Activated CD8-positive, alpha-beta memory T cell treated with anti-CD3 and anti-CD28 coated beads for 1 hour (primary cell): ENCODE results near the gene VCAM1.
A peak's percentile ranks its signal among the peaks of the same experiment; 100 is the strongest.

Experiments
- DNase-seq, 2 donors: peaks; one replicate each; pipeline ENCODE4 v3.0.0-alpha.2; 2020; ENCODE audit warnings: low read depth in 1 of 2; ENCODE audit errors: extremely low read depth in 1 of 2

Gene VCAM1

GRCh38 chr1:100719490-100719889 lies at the start of gene VCAM1:
Gene VCAM1, plus strand, starts transcription at chr1:100719742. Its CDS starts 119 bp downstream, at chr1:100719861.
- no peak for DNase-seq

GRCh38 chr1:100670083-100670482 lies 49.5 kb upstream of the VCAM1 start:
- no peak for DNase-seq

GRCh38 chr1:100671601-100672000 lies 47.9 kb upstream of the VCAM1 start:
- no peak for DNase-seq

- no peak for DNase-seq
Measured at GRCh38 chr1:100683448-100684349, 35.8 kb upstream of the VCAM1 start.

DNA sequence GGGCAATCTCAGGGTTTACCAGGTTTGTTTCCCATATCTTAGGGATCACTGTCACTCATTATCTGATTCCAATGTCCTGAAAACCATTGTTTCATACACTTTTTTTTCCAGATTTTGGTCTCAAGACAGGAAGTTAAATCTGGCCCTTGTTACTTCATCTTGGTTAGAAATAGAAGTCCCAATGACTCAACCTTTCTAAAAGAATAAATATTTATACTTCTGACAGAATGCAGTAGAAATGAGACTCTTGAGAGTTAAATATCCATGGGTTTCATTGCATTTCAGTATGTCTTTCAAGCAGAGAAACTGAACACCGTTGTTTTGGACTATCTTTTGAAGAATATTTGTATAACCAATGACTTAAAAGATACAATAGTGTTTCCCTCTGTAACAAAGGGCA lies 19.8 kb upstream of the VCAM1 start:
- DNase-seq = no peak

- no peak for DNase-seq
Measured at GRCh38 chr1:100700586-100700985, 19.0 kb upstream of the VCAM1 start.

GRCh38 chr1:100703052-100703451 lies 16.5 kb upstream of the VCAM1 start:
- no peak for DNase-seq

- DNase-seq = no peak
Measured at GRCh38 chr1:100703716-100704115, 15.8 kb upstream of the VCAM1 start.

DNA sequence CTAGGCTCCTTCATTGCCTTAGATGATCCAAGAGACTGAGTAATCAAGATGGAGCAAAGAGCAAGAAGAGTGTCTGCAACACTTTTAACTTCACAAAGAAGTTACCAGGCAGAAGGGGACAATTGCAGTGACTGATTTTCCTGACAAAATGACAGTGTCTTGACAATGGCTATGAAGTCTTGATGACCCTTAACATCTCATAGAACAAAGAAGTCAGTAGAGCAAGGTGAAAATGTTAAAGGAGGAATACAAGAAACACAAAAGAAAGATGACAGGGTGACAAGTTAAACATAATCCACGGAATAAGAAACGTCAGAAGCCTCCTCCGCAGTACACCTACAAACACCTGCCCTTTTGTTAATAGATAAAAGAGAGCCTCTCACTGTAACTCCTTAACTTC lies 15.1 kb upstream of the VCAM1 start:
- no peak for DNase-seq

DNA sequence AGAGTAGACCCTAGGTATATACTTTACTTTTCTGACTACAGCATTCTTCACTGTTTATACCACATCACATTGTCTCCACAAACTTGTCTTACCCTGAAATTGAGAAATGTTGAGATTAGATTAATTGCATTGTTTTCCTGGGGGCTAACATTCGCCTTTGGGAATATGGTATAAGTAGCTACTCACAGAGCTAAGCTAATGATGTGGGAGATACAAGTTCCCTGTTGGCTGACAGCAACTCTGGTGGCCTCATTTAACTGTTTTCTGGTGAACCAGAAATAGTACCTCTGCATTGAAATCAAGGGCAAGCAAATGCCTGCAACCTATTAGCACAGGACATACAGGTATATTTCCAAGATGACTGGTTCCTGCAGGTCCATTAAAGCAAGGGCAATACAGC lies 13.2 kb upstream of the VCAM1 start:
- no peak for DNase-seq

DNA sequence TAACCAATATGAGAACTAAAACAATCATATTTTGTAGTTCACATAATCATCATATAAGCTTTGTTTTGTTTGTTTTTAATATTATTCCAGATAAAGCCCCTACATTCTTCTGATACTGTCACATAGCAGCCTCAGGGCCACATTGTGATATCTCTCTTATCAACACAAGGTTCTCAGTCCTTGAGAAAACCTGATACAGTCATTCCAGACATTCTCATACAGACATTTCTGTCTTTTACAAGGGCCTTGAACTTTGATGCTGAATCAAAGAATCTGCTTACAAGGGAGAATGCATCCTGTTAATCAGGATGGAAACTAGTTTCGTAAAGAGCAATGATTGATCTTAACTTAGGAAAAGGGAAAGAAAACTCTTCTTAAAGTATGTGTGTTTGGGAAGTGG lies 12.7 kb upstream of the VCAM1 start:
- no peak for DNase-seq

GRCh38 chr1:100708476-100709062 lies 11.0 kb upstream of the VCAM1 start:
- DNase-seq = no peak

DNA sequence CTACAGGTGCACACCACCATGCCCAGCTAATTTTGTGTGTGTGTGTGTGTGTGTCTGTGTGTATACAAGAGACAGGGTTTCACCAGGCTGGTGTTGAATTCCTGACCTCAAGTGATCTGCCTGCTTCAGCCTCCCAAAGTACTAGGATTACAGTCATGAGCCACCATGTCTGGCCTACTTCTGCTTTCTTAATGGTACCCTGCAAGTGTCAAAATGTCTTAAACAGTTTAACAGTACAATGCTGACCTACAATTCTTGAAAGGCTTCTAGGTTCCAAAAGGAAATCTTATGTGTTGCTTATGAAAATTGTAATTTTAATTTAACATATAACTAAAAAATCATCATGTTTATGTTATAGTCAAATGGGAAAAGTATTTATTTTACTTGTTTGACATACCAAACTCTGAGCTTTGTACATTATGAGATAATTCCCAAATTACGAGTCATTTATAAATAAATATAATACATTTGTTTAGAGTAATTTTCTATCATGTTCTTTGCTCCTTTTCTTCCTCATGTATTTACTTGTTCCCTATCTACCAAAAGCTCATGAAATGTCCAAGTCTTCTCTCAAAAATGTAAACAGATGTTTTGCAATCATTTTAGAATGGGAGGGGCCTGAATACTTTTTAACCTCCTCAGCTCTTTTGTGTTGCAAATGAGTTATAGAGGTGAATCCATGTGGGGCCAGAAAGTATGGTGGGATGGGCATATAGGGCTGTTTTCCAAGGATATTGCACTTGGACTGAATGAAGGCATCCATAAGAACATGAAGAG lies 8.4 kb upstream of the VCAM1 start:
- DNase-seq = no peak

DNA sequence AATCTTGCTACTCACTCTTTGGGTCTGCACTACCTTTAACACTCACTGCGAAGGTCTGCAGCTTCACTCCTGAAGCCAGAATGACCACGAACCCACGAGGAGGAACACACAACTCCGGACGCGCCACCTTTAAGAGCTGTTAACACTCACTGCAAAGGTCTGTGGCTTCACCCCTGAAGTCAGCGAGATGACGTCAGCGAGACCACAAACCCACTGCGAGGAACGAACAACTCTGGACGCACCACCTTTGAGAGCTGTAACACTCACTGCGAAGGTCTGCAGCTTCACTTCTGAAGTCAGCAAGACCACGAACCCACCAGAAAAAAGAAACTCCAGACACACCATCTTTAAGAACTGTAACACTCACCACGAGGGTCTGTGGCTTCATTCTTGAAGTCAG lies 6.5 kb upstream of the VCAM1 start:
- peak; percentile 41 to 69 for DNase-seq

DNA sequence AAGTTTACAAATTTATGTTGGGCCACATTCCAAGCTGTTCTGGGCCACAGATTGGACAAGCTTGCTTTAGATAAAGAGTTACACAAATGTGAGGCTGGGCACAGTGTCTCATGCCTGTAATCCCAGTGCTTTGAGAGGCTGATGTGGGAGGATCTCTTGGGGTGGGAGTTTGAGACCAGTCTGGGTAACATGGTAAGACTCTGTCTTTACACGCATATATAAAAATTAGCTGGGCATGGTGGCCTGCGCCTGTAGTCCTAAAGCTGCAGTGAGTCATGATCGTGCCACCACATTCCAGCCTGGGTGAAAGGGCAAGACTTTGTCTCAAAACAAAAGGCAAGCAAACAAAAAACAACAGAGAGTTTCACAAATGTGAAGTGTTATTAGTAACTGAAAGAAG lies 5.9 kb upstream of the VCAM1 start:
- DNase-seq = no peak

DNA sequence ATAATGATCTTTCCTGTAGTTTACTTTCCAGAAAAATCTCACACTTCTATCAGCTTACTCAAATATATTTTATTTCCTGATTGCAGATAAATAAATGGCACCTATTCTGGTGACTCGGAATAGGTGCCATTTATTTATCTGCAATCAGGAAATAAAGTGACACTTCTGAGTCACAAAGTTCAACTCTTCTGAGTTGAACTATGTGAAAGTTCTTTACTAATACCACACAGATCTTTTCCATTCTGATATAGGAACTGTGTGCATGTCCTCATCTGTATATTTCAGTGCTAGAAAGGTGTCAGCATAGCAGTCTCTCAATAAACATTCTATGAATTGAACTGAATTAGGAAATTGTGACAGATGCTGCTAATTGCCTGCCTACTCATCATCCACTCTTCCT lies 4.9 kb upstream of the VCAM1 start:
- no peak for DNase-seq

GRCh38 chr1:100717218-100717617 lies 2.3 kb upstream of the VCAM1 start:
- DNase-seq = no peak

DNA sequence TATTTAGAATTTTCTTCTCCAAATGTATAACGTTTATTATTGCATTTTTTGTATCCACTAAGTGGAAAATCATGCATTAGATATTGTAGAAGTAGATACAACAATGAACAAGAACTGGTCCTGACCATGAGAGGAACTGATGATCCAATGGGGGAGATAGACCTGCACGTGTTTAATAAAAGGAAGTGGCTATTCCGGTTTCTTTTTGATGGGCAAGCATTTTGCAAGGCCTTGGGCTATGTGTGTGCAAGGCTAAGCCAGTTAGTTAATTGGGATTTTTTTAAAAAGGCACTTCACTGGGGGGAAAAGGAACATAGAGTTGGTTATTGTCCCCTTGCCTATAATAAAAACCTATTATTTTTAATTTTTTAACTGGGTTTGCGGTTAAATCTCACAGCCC lies 961 bp upstream of the VCAM1 start:
- no peak for DNase-seq

GRCh38 chr1:100720101-100720500 lies 559 bp downstream of the VCAM1 start:
- DNase-seq = no peak

DNA sequence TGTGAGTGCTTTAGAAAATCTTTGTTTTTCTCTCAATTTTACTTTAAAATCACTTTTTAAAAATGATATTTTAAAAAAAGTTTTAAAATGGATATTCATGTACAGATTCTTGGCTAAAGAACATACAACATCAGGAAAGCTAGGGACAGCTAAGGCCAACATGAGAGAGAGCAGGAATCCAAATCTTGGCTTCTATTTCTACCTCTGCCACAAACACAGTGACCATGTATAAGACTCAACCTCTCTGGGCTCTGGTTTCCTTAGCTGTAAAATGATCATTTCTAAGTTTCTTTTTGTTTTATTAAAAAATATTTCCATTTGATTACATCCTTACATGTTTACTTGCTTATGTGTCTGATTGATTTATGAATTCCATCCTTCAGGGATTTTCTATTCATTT lies 1.2 kb downstream of the VCAM1 start:
- DNase-seq = no peak

DNA sequence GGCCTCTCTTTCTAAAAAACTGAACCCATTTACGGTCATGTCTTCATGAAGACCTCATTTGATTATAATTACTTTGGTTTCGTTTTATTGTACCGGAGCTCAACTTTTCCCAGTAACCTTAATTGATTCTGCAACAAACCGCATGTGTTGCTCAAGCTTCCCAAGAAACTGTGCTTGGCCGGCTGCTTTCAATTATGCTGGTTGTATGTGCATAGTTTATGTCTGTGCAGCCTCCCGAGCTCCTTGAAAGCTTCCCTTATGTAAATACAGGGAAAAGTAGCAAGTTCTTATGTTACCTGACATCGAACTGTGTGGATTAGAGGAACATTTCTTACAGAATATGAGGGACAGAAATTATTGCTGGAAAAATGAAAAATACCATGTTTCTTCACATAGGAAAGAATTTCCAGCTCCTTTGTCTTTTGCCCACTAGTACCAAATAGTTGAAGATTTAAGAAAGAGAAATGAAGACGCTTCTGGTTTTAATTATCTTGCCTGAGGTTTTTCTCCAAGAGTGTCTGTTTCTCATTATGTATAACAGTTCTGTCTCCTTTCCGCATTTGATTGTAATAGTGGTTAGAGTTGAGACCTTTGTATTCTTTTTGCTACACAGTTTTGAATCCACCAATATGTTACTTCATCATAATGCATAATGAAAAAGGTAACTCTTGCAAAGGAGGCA lies 2.1 kb downstream of the VCAM1 start:
- DNase-seq = no peak
